Calu3 (cell line): ENCODE data around the gene EYS. TPM values are rescaled to one million over a fixed set of nuclear protein-coding genes. Genes with fewer than 3 reads are reported as not detected.

Experiments
- BruUV-seq: library from RNA; stranded (reverse); fragments of 400-500 nt; replicated peaks from 2 replicates; lab custom pipeline; 2021; lab: Mats Ljungman, UMichigan
- CTCF ChIA-PET: fragments of 300-600 bp; sonication (Branson Sonifier 250); formaldehyde crosslinking; loops from one replicate; lab custom pipeline; 2022; ENCODE audit warnings: antibody characterized with exemption; lab: Charles Lee
- DNase-seq: peaks from one replicate; pipeline ENCODE4 v3.0.0; 2022
- H3K27ac Mint-ChIP-seq: one replicate; pipeline ENCODE4 v1.8.0; 2022; ENCODE audit warnings: mixed read lengths; ENCODE audit not compliant: unreplicated experiment
- H3K27me3 Mint-ChIP-seq: one replicate; pipeline ENCODE4 v1.8.0; 2022; ENCODE audit warnings: mixed read lengths; ENCODE audit not compliant: unreplicated experiment
- H3K36me3 Mint-ChIP-seq: one replicate; pipeline ENCODE4 v1.8.0; 2022; ENCODE audit warnings: mild to moderate bottlenecking, moderate library complexity, mixed read lengths; ENCODE audit not compliant: insufficient read depth, unreplicated experiment
- H3K4me1 Mint-ChIP-seq: one replicate; pipeline ENCODE4 v1.8.0; 2022; ENCODE audit warnings: mild to moderate bottlenecking, low read depth, mixed read lengths; ENCODE audit not compliant: unreplicated experiment
- H3K4me3 Mint-ChIP-seq: one replicate; pipeline ENCODE4 v1.8.0; 2022; ENCODE audit warnings: mild to moderate bottlenecking, low read depth, moderate library complexity, mixed read lengths; ENCODE audit not compliant: unreplicated experiment
- H3K9me3 Mint-ChIP-seq: one replicate; pipeline ENCODE4 v1.8.0; 2022; ENCODE audit warnings: low read depth, mixed read lengths; ENCODE audit not compliant: unreplicated experiment
- CTCF ChIP-seq: fragments of 200-600 bp; IDR thresholded peaks from one replicate; pipeline ENCODE4 v1.8.0; 2022; ENCODE audit warnings: antibody characterized with exemption; ENCODE audit not compliant: unreplicated experiment
- intact Hi-C: fragments of 100-400 bp; cut with micrococcal nuclease; formaldehyde crosslinking; loops from one replicate; pipeline ENCODE4 v1.10.0; 2022; ENCODE audit not compliant: unreplicated experiment
- total RNA-seq: library from RNA; stranded (reverse); gene quantifications from 2 replicates; pipeline ENCODE4 v1.2.3, GENCODE V29; 2022

EYS gene
- total RNA-seq, 1 experiment from 2014 or later = not detected

GRCh38 chr6:65000815-65001214, 706.2 kb downstream of the EYS start:
- H3K27me3 Mint-ChIP-seq = no peaks in the 10 kb centered on the region
- intact Hi-C loops = no loop called here
- H3K4me3 Mint-ChIP-seq = no peak overlapping the region
- DNase-seq = no peak
- CTCF ChIA-PET = no interaction called here
- H3K4me1 Mint-ChIP-seq = no peaks in the 10 kb centered on the region
- no peak for TF ChIP-seq CTCF
- BruUV-seq = no TSS peak
- peaks cover 12% of the 10 kb centered on the region for H3K9me3 Mint-ChIP-seq
- no peak overlapping the region for H3K27ac Mint-ChIP-seq
- no peaks in the 10 kb centered on the region for H3K36me3 Mint-ChIP-seq

GRCh38 chr6:64998204-64998603, 708.8 kb downstream of the EYS start:
- intact Hi-C loops = no loop called here
- no TSS peak for BruUV-seq
- Mint-ChIP-seq H3K9me3 (peaks cover 7% of the 10 kb centered on the region), H3K27ac (no peak overlapping the region), H3K4me3 (no peak overlapping the region), H3K27me3 (no peaks in the 10 kb centered on the region), H3K36me3 (no peaks in the 10 kb centered on the region), H3K4me1 (no peaks in the 10 kb centered on the region)
- DNase-seq = no peak
- CTCF ChIA-PET = no interaction called here
- TF ChIP-seq CTCF = no peak

- TF ChIP-seq CTCF = no peak
- no peak overlapping the region for H3K27ac Mint-ChIP-seq
- peaks cover 7% of the 10 kb centered on the region for H3K9me3 Mint-ChIP-seq
- no peaks in the 10 kb centered on the region for H3K27me3 Mint-ChIP-seq
- no peak overlapping the region for H3K4me3 Mint-ChIP-seq
- no peaks in the 10 kb centered on the region for H3K36me3 Mint-ChIP-seq
- intact Hi-C loops = no loop called here
- no peaks in the 10 kb centered on the region for H3K4me1 Mint-ChIP-seq
- CTCF ChIA-PET = no interaction called here
- BruUV-seq = no TSS peak
- DNase-seq = no peak
Measured at GRCh38 chr6:64996301-64996700, 710.7 kb downstream of the EYS start.

- Mint-ChIP-seq H3K27ac (no peak overlapping the region), H3K36me3 (no peaks in the 10 kb centered on the region), H3K9me3 (peaks cover 2% of the 10 kb centered on the region), H3K4me1 (no peaks in the 10 kb centered on the region), H3K4me3 (no peak overlapping the region), H3K27me3 (no peaks in the 10 kb centered on the region)
- CTCF ChIA-PET = no interaction called here
- intact Hi-C loops = no loop called here
- BruUV-seq = no TSS peak
- no peak for DNase-seq
- no peak for TF ChIP-seq CTCF
Measured at GRCh38 chr6:64990652-64991304, 716.2 kb downstream of the EYS start.
